Placental epithelial cell (primary cell): ENCODE measurements around the gene RSAD2. TPM values are rescaled to one million over a fixed set of nuclear protein-coding genes. Genes with fewer than 3 reads are reported as not detected.

ENCODE experiments used
- total RNA-seq: library from RNA; depleted of rRNA; stranded (reverse); fragments of >200 nt; gene quantifications from 2 replicates; pipeline ENCODE4 v1.2.3, GENCODE V29; 2012

The RSAD2 gene
- total RNA-seq = under 0.01 TPM in 1 of 2 replicates, not detected in the other

GRCh38 chr2:6877402-6878304, at the start of gene RSAD2:
Gene RSAD2, plus strand, starts transcription at chr2:6877777. Its CDS starts 24 bp downstream, at chr2:6877801.

DNA sequence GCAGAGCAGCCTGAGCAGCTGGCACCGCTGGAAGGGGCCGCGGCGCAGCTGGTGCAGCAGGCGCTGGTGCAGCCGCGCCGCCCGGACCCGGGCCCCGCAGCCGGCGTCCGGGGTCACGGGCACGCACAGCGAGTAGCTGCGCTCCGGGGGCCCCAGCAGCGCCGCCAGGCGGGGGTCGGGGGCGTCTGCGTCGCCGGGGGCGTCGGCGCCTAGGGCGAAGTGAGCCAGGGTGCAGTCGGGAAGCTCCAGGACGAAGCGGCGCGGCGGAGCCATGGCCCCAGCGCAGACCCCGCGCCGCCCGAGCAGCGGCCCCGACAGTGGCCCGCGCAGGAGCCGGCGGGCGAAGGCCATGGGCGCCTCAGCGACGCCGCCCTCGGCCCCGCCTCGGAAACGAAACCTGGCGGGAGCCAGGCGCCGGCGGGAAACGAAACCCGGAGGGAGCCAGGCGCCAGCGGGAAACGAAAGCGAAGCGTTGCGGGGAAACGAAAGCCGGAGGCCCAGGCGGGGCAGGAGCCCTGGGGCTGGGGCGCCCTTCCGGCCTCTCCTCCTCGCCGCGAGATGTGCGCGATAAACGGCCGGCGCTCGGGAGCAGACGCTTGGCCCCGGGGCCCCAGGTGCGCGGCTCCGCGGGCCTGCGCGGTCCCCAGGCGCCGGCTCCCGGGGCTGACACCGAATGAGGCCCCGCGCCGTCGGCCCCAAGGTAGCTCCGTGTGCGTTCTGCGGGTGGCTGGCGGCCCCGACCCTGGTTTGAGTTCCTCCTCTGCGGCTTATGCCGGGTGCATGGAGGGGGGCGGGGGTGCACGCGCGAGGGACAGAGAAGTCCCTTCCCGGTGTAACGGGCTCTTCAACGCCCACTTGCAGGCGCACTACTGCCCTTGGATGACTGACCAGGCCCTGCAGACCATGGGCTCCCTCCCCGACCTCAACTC, 12.0 kb upstream of the RSAD2 start, which contains the start of gene CMPK2:
TSS of gene CMPK2 (minus strand) at position 562 of the 929 bp plus-strand sequence. CDS start at position 351, 211 bp downstream.

GRCh38 chr2:6917071-6917760, 39.6 kb downstream of the RSAD2 start, which contains the start of gene RNF144A:
Gene RNF144A, plus strand, starts transcription at chr2:6917412. Its CDS starts 79,515 bp downstream, at chr2:6996927.

Other genes with a start within 250 kb of the RSAD2 start
- gene CMPK2, start 11.9 kb upstream of the RSAD2 start, total RNA-seq = 0.22 TPM in 1 of 2 replicates, not detected in the other
- 6.4 and 13.0 TPM in 2 replicates for gene RNF144A, start 39.6 kb downstream of the RSAD2 start, total RNA-seq